Endothelial cell (in vitro differentiated cells): ENCODE data around the gene SLC5A10. TPM values are rescaled to one million over a fixed set of nuclear protein-coding genes. Genes with fewer than 3 reads are reported as not detected.

ENCODE experiments used
- DNase-seq: peaks from one replicate; pipeline ENCODE4 v3.0.0; 2021; ENCODE audit warnings: low spot score
- H3K27ac Mint-ChIP-seq: one replicate; pipeline ENCODE4 v1.8.0; 2021; ENCODE audit warnings: mixed read lengths, inconsistent platforms; ENCODE audit not compliant: unreplicated experiment
- H3K27me3 Mint-ChIP-seq: one replicate; pipeline ENCODE4 v1.8.0; 2021; ENCODE audit warnings: mild to moderate bottlenecking, moderate library complexity, mixed read lengths, inconsistent platforms; ENCODE audit not compliant: unreplicated experiment
- H3K36me3 Mint-ChIP-seq: one replicate; pipeline ENCODE4 v1.8.0; 2021; ENCODE audit warnings: mild to moderate bottlenecking, low read depth, mixed read lengths, inconsistent platforms; ENCODE audit not compliant: unreplicated experiment
- H3K4me1 Mint-ChIP-seq: one replicate; pipeline ENCODE4 v1.8.0; 2021; ENCODE audit warnings: mild to moderate bottlenecking, mixed read lengths, inconsistent platforms; ENCODE audit not compliant: unreplicated experiment
- H3K4me3 Mint-ChIP-seq: one replicate; pipeline ENCODE4 v1.8.0; 2021; ENCODE audit warnings: mild to moderate bottlenecking, mixed read lengths, inconsistent platforms; ENCODE audit not compliant: unreplicated experiment
- H3K9me3 Mint-ChIP-seq: one replicate; pipeline ENCODE4 v1.8.0; 2021; ENCODE audit warnings: mixed read lengths, inconsistent platforms; ENCODE audit not compliant: unreplicated experiment
- CTCF ChIP-seq: fragments of 200-600 bp; sonication (generic); IDR thresholded peaks from one replicate; pipeline ENCODE4 v1.5.0; 2021; ENCODE audit warnings: antibody characterized with exemption; ENCODE audit not compliant: unreplicated experiment
- total RNA-seq: library from RNA; stranded (reverse); fragmentation: NEBNext Ultra II Directional; extraction: Animal tissue kit (Norgen Biotek cat#: 25700); gene quantifications from one replicate; pipeline ENCODE4 v1.2.1, GENCODE V29; 2021; ENCODE audit not compliant: unreplicated experiment

The SLC5A10 gene
- total RNA-seq, 1 donor from 2014 or later = 0.08 TPM

GRCh38 chr17:18997650-18998196 is 45.8 kb downstream of the SLC5A10 start:
- Mint-ChIP-seq H3K4me1 (peaks cover 3% of the 10 kb centered on the region), H3K4me3 (no peak overlapping the region), H3K27ac (no peak overlapping the region), H3K9me3 (no peaks in the 10 kb centered on the region), H3K36me3 (peaks cover 4% of the 10 kb centered on the region), H3K27me3 (peaks cover under 1% of the 10 kb centered on the region)
- TF ChIP-seq CTCF = no peak
- DNase-seq = no peak

GRCh38 chr17:18999394-18999793 is 47.4 kb downstream of the SLC5A10 start:
- H3K9me3 Mint-ChIP-seq = no peaks in the 10 kb centered on the region
- no peak for TF ChIP-seq CTCF
- no peak overlapping the region for H3K4me3 Mint-ChIP-seq
- peaks cover 4% of the 10 kb centered on the region for H3K36me3 Mint-ChIP-seq
- H3K27ac Mint-ChIP-seq = no peak overlapping the region
- no peaks in the 10 kb centered on the region for H3K27me3 Mint-ChIP-seq
- no peak for DNase-seq
- H3K4me1 Mint-ChIP-seq = no peaks in the 10 kb centered on the region

- no peak for TF ChIP-seq CTCF
- no peak for DNase-seq
- Mint-ChIP-seq H3K4me1 (no peaks in the 10 kb centered on the region), H3K36me3 (peaks cover 4% of the 10 kb centered on the region), H3K4me3 (no peak overlapping the region), H3K27ac (no peak overlapping the region), H3K27me3 (no peaks in the 10 kb centered on the region), H3K9me3 (no peaks in the 10 kb centered on the region)
Measured at GRCh38 chr17:18999911-19000310, 47.9 kb downstream of the SLC5A10 start.

GRCh38 chr17:19000531-19001325 is 48.8 kb downstream of the SLC5A10 start:
- TF ChIP-seq CTCF = no peak
- Mint-ChIP-seq H3K4me3 (no peak overlapping the region), H3K27me3 (no peaks in the 10 kb centered on the region), H3K27ac (no peak overlapping the region), H3K4me1 (no peaks in the 10 kb centered on the region), H3K36me3 (no peaks in the 10 kb centered on the region), H3K9me3 (no peaks in the 10 kb centered on the region)
- DNase-seq = no peak

GRCh38 chr17:19001907-19002590 is 50.1 kb downstream of the SLC5A10 start:
- no peaks in the 10 kb centered on the region for H3K36me3 Mint-ChIP-seq
- no peak for TF ChIP-seq CTCF
- DNase-seq = no peak
- H3K27me3 Mint-ChIP-seq = no peaks in the 10 kb centered on the region
- H3K9me3 Mint-ChIP-seq = no peaks in the 10 kb centered on the region
- H3K27ac Mint-ChIP-seq = no peak overlapping the region
- no peak overlapping the region for H3K4me3 Mint-ChIP-seq
- no peaks in the 10 kb centered on the region for H3K4me1 Mint-ChIP-seq
